Measurements from ENCODE around the gene SFMBT2.
"Not testable (repeated sequence)": the region's sequence is repeated elsewhere in the genome, so short reads cannot be mapped to it uniquely, and the experiment has no call there.

SFMBT2 gene

DNA sequence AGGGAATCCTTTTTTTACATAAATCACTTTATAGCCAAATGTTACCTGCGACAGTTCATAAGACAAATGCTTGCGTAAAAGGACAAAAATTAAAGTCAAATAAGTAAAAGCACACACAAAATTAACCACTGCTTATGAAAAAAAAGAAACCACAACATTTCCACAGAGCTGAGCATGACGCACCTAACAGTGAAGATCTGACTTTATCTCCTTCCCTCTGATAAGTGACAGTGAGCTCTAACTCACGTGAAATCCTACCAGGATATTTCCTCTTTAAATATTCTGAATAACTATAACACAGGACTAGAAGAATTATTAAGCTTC lies 225.5 kb downstream of the SFMBT2 start:
- DNase-seq (ENCODE audit: low read depth, low spot score), result no peak
- Histone ChIP-seq H3K4me3 (no peak overlapping the region), H3K9me3 (ENCODE audit: low read depth, low read length) (no peaks in the 10 kb centered on the region), H3K36me3 (ENCODE audit: insufficient read depth, low read length) (no peaks in the 10 kb centered on the region), H3K27ac (no peak overlapping the region), H3K9ac (ENCODE audit: insufficient read length) (no peak overlapping the region)
- TF ChIP-seq FOXP2 (optimal IDR thresholded peaks at IDR 0.05; ENCODE audit: control extremely low read depth, extremely low read length, insufficient read depth), result no peak
- TF ChIP-seq EZH2 (IDR thresholded peaks at IDR 0.05), result no peak
- no peak for TF ChIP-seq POLR2AphosphoS5 (IDR thresholded peaks at IDR 0.05; ENCODE audit: borderline replicate concordance, low read depth, low read length)

- Histone ChIP-seq H3K36me3 (ENCODE audit: insufficient read depth, low read length) (no peaks in the 10 kb centered on the region), H3K9me3 (ENCODE audit: low read depth, low read length) (no peaks in the 10 kb centered on the region), H3K4me3 (no peak overlapping the region), H3K9ac (ENCODE audit: insufficient read length) (no peak overlapping the region), H3K27ac (no peak overlapping the region)
- DNase-seq (ENCODE audit: low read depth, low spot score), result no peak
- TF ChIP-seq POLR2AphosphoS5 (IDR thresholded peaks at IDR 0.05; ENCODE audit: borderline replicate concordance, low read depth, low read length) (no peak), EZH2 (IDR thresholded peaks at IDR 0.05) (no peak), FOXP2 (optimal IDR thresholded peaks at IDR 0.05; ENCODE audit: control extremely low read depth, extremely low read length, insufficient read depth) (no peak)
Measured at GRCh38 chr10:7184660-7185366, 226.0 kb downstream of the SFMBT2 start.

DNA sequence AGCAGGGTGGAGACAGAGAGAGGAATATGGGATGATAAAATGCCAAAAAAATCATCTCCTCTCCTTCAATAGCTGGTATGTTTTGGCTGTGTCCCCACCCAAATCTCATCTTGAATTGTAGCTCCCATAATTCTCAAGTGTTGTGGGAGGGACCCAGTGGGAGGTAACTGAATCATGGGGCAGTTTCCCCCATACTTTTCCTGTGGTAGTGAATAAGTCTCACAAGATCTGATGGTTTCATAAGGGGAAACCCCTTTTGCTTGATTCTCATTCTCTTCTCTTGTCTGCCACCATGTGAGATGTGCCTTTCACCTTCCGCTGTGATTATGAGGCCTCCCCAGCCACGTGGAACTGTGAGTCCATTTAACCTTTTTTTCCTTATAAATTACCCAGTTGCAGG lies 226.7 kb downstream of the SFMBT2 start:
- not testable (repeated sequence) for H3K36me3 ChIP-seq (ENCODE audit: insufficient read depth, low read length); H3K4me3 ChIP-seq; H3K27ac ChIP-seq; H3K9ac ChIP-seq (ENCODE audit: insufficient read length); H3K9me3 ChIP-seq (ENCODE audit: low read depth, low read length); DNase-seq (ENCODE audit: low read depth, low spot score)

- not testable (repeated sequence) for H3K27ac ChIP-seq; H3K4me3 ChIP-seq; H3K9me3 ChIP-seq (ENCODE audit: low read depth, low read length); DNase-seq (ENCODE audit: low read depth, low spot score); H3K9ac ChIP-seq (ENCODE audit: insufficient read length); H3K36me3 ChIP-seq (ENCODE audit: insufficient read depth, low read length)
Measured at GRCh38 chr10:7182327-7182726, 228.5 kb downstream of the SFMBT2 start.

DNA sequence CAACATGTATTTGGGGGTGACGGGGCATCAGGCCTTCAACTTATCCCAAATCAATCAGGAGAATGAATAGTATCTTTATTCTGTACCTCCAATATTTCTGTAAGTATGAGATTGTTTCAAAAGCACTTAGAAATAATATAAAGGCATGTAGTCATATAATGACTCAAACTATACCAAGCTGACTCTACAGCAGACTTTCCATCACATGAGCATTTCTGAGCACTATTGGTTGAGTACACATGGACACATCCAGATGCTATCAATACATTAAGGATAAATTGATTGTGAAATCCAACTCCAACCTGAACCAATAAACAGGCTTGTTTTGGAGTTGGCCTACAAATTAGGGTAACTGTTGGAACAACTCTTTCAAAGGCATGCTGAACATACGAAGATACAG lies 229.4 kb downstream of the SFMBT2 start:
- Histone ChIP-seq H3K27ac (no peak overlapping the region), H3K9ac (ENCODE audit: insufficient read length) (no peak overlapping the region), H3K36me3 (ENCODE audit: insufficient read depth, low read length) (no peaks in the 10 kb centered on the region), H3K9me3 (ENCODE audit: low read depth, low read length) (no peaks in the 10 kb centered on the region), H3K4me3 (no peak overlapping the region)
- TF ChIP-seq FOXP2 (optimal IDR thresholded peaks at IDR 0.05; ENCODE audit: control extremely low read depth, extremely low read length, insufficient read depth) (no peak), EZH2 (IDR thresholded peaks at IDR 0.05) (no peak), POLR2AphosphoS5 (IDR thresholded peaks at IDR 0.05; ENCODE audit: borderline replicate concordance, low read depth, low read length) (no peak)
- no peak for DNase-seq (ENCODE audit: low read depth, low spot score)

GRCh38 chr10:7179536-7179935 lies 231.3 kb downstream of the SFMBT2 start:
- TF ChIP-seq POLR2AphosphoS5 (IDR thresholded peaks at IDR 0.05; ENCODE audit: borderline replicate concordance, low read depth, low read length) (no peak), FOXP2 (optimal IDR thresholded peaks at IDR 0.05; ENCODE audit: control extremely low read depth, extremely low read length, insufficient read depth) (no peak), EZH2 (IDR thresholded peaks at IDR 0.05) (no peak)
- Histone ChIP-seq H3K9ac (ENCODE audit: insufficient read length) (no peak overlapping the region), H3K27ac (no peak overlapping the region), H3K4me3 (no peak overlapping the region), H3K36me3 (ENCODE audit: insufficient read depth, low read length) (no peaks in the 10 kb centered on the region), H3K9me3 (ENCODE audit: low read depth, low read length) (no peaks in the 10 kb centered on the region)
- DNase-seq (ENCODE audit: low read depth, low spot score), result no peak

DNA sequence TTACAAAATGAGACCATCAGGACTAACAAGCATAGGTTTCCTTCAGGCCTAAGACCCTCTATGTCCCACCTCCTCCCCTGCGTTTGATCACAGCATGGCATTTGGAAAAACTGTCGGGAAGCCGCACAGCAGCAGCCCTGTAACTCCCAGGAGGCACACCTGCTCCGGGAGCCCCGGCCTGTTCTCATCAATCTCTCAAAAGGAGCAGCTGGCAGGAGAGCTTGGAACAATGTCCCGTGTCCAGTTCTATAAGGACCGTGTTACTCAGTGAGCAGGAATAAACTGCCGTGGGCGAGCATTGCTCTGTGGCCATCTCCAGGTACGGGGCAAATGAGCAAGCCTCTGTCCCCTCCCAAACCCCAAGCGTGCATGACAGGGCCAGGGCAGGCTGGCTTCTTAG lies 236.9 kb downstream of the SFMBT2 start:
- Histone ChIP-seq H3K9ac (ENCODE audit: insufficient read length) (no peak overlapping the region), H3K27ac (no peak overlapping the region), H3K9me3 (ENCODE audit: low read depth, low read length) (no peaks in the 10 kb centered on the region), H3K4me3 (no peak overlapping the region), H3K36me3 (ENCODE audit: insufficient read depth, low read length) (no peaks in the 10 kb centered on the region)
- no peak for DNase-seq (ENCODE audit: low read depth, low spot score)
- TF ChIP-seq FOXP2 (optimal IDR thresholded peaks at IDR 0.05; ENCODE audit: control extremely low read depth, extremely low read length, insufficient read depth) (no peak), POLR2AphosphoS5 (IDR thresholded peaks at IDR 0.05; ENCODE audit: borderline replicate concordance, low read depth, low read length) (no peak), EZH2 (IDR thresholded peaks at IDR 0.05) (no peak)

DNA sequence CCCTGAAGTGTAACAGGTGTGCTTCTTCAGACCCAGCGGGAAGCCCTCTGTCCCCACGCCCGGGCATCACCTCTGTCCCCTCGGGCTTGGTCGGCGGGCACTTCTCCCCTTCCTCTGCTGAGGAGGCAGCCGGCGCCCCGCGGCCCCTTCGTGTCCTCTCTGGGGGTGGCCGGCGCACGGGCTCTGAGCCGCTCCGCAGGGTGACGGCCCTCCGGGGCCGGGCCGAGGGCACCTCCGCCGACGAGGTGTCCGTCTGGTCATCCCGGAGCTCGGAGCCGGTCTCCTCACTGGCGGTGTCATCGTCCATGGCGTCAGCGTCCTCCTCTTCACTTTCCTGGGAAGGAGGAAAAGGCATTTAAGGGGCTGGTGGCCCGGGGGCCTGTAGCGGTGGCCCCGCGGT lies 239.0 kb downstream of the SFMBT2 start:
- TF ChIP-seq POLR2AphosphoS5 (IDR thresholded peaks at IDR 0.05; ENCODE audit: borderline replicate concordance, low read depth, low read length) (no peak), EZH2 (IDR thresholded peaks at IDR 0.05) (no peak), FOXP2 (optimal IDR thresholded peaks at IDR 0.05; ENCODE audit: control extremely low read depth, extremely low read length, insufficient read depth) (no peak)
- H3K36me3 ChIP-seq (ENCODE audit: insufficient read depth, low read length), result no peaks in the 10 kb centered on the region
- H3K27ac ChIP-seq, result no peak overlapping the region
- H3K9ac ChIP-seq (ENCODE audit: insufficient read length), result no peak overlapping the region
- H3K9me3 ChIP-seq (ENCODE audit: low read depth, low read length), result no peaks in the 10 kb centered on the region
- no peak for DNase-seq (ENCODE audit: low read depth, low spot score)
- H3K4me3 ChIP-seq, result no peak overlapping the region

- no peak for DNase-seq (ENCODE audit: low read depth, low spot score)
- Histone ChIP-seq H3K9ac (ENCODE audit: insufficient read length) (no peak overlapping the region), H3K9me3 (ENCODE audit: low read depth, low read length) (no peaks in the 10 kb centered on the region), H3K4me3 (no peak overlapping the region), H3K27ac (no peak overlapping the region), H3K36me3 (ENCODE audit: insufficient read depth, low read length) (no peaks in the 10 kb centered on the region)
- no peak for TF ChIP-seq EZH2 (IDR thresholded peaks at IDR 0.05)
- no peak for TF ChIP-seq FOXP2 (optimal IDR thresholded peaks at IDR 0.05; ENCODE audit: control extremely low read depth, extremely low read length, insufficient read depth)
- no peak for TF ChIP-seq POLR2AphosphoS5 (IDR thresholded peaks at IDR 0.05; ENCODE audit: borderline replicate concordance, low read depth, low read length)
Measured at GRCh38 chr10:7170626-7171322, 240.1 kb downstream of the SFMBT2 start.

Data from SK-N-MC (cell line).